ENCODE results near the gene TSPAN32. TPM values are rescaled to one million over a fixed set of nuclear protein-coding genes. Genes with fewer than 3 reads are reported as not detected.

TSPAN32 gene
- polyA plus RNA-seq, 6 donors from 2014 or later, result 6.5 to 24.0 (median 13.5) TPM

Other genes starting within 250 kb of the TSPAN32 start
- gene IGF2, start 162.6 kb upstream of the TSPAN32 start, polyA plus RNA-seq (ENCODE audit: low read depth in 6 of 6), result not detected
- not detected for gene INS, start 140.8 kb upstream of the TSPAN32 start, polyA plus RNA-seq (ENCODE audit: low read depth in 6 of 6)
- not detected for gene TH, start 130.2 kb upstream of the TSPAN32 start, polyA plus RNA-seq (ENCODE audit: low read depth in 6 of 6)
- gene ASCL2, start 31.4 kb upstream of the TSPAN32 start, polyA plus RNA-seq (ENCODE audit: low read depth in 6 of 6), result 1 to 10 TPM in 1 of 6 donors, under 1 TPM in 4, not detected in 1; 0.35 to 1.7 (median 0.60) TPM
- 10 to 100 TPM in 3 of 6 donors, 1 to 10 TPM in 3; 8.3 to 15.4 (median 10.2) TPM for gene C11orf21, start 95 bp upstream of the TSPAN32 start, polyA plus RNA-seq (ENCODE audit: low read depth in 6 of 6)
- 100 to 1,000 TPM; 110 to 279 (median 240) TPM for gene CD81, start 75.3 kb downstream of the TSPAN32 start, polyA plus RNA-seq (ENCODE audit: low read depth in 6 of 6)
- gene TSSC4, start 98.7 kb downstream of the TSPAN32 start, polyA plus RNA-seq (ENCODE audit: low read depth in 6 of 6), result 10 to 100 TPM; 54.7 to 76.0 (median 67.9) TPM
- gene TRPM5, start 142.5 kb downstream of the TSPAN32 start, polyA plus RNA-seq (ENCODE audit: low read depth in 6 of 6), result not detected
- 10 to 100 TPM in 3 of 6 donors, 1 to 10 TPM in 3; 9.3 to 22.6 (median 10.3) TPM for gene KCNQ1, start 143.0 kb downstream of the TSPAN32 start, polyA plus RNA-seq (ENCODE audit: low read depth in 6 of 6)